PC-9 (cell line): ENCODE data around the gene TAF13.

Source experiments
- EZH2 ChIP-seq: fragments of 200-600 bp; sonication (generic); IDR thresholded peaks from 2 replicates; pipeline ENCODE4 v1.8.0; 2017; ENCODE audit warnings: antibody characterized with exemption, low read depth
- TF ChIP-seq, protein P1 (sequence below): fragments of 200-600 bp; sonication (generic); conservative IDR thresholded peaks from 2 replicates; pipeline ENCODE4 v1.6.1; 2017; ENCODE audit warnings: mixed run types, antibody characterized with exemption, mild to moderate bottlenecking, moderate library complexity

DNA sequence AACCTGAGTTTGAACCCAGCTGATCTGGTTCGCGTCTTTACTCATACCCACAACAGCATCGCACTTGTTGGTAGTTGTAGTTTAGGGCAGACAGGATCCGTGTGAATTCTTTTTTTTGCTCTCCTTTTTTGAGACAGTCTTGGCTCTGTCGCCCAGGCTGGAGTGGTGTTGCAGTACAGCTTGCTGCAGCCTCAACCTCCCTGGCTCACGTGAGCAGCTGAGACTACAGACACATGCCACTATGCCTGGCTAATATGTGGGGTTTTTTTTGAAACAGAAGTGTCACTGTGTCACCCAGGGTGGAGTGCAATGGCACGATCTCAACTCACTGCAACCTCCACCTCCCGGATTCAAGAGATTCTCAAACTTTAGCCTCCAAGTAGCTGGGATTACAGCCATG lies 7.9 kb downstream of the TAF13 start:
- TF ChIP-seq, protein P1, sequence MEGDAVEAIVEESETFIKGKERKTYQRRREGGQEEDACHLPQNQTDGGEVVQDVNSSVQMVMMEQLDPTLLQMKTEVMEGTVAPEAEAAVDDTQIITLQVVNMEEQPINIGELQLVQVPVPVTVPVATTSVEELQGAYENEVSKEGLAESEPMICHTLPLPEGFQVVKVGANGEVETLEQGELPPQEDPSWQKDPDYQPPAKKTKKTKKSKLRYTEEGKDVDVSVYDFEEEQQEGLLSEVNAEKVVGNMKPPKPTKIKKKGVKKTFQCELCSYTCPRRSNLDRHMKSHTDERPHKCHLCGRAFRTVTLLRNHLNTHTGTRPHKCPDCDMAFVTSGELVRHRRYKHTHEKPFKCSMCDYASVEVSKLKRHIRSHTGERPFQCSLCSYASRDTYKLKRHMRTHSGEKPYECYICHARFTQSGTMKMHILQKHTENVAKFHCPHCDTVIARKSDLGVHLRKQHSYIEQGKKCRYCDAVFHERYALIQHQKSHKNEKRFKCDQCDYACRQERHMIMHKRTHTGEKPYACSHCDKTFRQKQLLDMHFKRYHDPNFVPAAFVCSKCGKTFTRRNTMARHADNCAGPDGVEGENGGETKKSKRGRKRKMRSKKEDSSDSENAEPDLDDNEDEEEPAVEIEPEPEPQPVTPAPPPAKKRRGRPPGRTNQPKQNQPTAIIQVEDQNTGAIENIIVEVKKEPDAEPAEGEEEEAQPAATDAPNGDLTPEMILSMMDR: no peak
- no peak for TF ChIP-seq EZH2
